Daoy (cell line): ENCODE data around the gene WDR35. TPM values are rescaled to one million over a fixed set of nuclear protein-coding genes. Genes with fewer than 3 reads are reported as not detected.
A peak's percentile ranks its signal among the peaks of the same experiment; 100 is the strongest.

Experiments used
- DNase-seq: peaks from one replicate; pipeline ENCODE4 v3.0.0-alpha.2; 2015; ENCODE audit warnings: low read depth
- total RNA-seq: library from RNA; depleted of rRNA; stranded (reverse); fragments of >200 nt; shearing (Covaris generic); gene quantifications from 2 replicates; pipeline ENCODE4 v1.2.3, GENCODE V29; 2014; rRNA removed

WDR35 gene
- total RNA-seq, 1 experiment from 2014 or later, result 17.8 TPM

DNA sequence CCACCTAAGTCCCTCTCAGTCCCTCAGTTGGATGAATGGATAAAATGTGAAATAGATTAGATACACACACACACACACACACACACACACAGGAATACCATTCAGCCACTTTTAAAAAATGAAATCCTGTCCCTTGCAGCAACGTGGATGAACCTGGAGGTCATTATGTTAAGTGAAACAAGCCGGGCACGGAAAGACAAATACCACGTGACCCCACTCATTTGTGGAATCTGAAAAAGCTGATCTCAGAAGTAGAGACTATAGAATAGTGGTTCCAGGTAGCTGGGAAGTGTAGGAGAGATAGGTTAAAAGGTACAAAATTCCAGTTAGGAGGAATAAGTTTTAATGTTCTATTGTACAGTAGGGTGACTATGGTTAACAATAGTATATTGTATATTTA lies 119.1 kb downstream of the WDR35 start:
- no peak for DNase-seq

DNA sequence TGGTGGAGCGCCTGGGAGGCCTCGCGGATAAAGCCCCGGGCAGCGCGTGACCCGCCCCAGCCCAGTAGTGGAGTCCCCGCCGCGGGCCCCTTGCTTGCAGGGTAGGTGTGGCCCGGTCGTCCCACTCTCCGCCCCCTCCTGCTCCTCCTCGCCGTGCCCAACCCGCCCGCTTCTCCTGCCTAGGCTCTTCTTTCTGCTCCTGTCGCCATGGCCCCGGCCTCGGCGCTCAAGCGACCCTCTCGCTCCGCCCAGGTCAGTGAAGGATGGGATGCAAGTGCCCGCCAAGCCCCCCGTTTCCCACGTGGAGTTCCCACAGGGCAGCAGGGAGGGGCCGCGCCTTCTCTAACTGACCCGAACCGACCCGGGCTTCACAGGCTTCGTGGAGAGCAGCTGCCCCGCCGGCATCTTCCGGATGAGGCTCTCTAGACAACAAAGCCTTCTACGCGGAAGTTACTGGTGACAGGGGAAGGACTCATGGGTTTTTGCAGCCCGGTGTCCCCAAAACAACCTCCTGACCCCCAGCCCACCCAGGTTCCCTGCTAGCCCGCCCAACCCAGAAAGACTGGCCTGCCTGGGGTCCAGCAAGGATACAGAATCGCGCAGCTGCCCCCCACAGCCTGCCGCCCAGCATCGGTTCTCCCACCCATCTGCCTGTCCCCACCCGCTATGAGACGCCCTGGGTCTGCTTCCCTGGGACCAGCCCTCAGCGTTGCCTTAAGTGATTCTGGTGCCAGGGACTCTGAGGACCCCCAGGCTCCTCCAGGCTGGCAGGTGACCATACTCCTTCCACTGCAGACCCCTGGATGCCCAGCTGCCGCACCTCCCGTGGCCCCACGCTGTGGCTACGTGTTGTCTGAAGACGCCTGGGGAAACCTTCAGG lies 121.0 kb downstream of the WDR35 start:
- no peak for DNase-seq

- no peak for DNase-seq
Observed at GRCh38 chr2:19868224-19868623, 121.7 kb downstream of the WDR35 start.

- no peak for DNase-seq
Observed at GRCh38 chr2:19866771-19867170, 123.1 kb downstream of the WDR35 start.

DNA sequence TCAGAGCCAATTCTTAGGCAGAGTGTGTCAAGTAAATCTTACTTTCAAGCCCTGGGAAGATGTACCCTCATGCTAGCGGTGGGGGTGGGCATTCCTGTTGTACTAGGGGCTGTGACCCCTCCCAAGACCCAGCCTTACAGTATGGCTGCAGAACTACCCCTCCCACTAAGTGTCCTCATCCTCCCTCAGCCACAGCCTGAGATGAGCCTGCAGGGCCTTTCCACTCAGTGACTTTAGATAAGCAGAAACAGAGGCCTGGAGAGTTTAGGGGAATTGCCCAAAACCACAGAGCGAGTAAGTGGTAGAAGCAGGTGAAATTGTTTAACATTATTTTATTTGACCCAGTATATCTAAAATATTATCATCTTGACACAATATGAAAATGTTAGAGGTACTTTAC lies 124.8 kb downstream of the WDR35 start:
- DNase-seq, result no peak

GRCh38 chr2:19864381-19864780 lies 125.5 kb downstream of the WDR35 start:
- DNase-seq, result no peak

DNA sequence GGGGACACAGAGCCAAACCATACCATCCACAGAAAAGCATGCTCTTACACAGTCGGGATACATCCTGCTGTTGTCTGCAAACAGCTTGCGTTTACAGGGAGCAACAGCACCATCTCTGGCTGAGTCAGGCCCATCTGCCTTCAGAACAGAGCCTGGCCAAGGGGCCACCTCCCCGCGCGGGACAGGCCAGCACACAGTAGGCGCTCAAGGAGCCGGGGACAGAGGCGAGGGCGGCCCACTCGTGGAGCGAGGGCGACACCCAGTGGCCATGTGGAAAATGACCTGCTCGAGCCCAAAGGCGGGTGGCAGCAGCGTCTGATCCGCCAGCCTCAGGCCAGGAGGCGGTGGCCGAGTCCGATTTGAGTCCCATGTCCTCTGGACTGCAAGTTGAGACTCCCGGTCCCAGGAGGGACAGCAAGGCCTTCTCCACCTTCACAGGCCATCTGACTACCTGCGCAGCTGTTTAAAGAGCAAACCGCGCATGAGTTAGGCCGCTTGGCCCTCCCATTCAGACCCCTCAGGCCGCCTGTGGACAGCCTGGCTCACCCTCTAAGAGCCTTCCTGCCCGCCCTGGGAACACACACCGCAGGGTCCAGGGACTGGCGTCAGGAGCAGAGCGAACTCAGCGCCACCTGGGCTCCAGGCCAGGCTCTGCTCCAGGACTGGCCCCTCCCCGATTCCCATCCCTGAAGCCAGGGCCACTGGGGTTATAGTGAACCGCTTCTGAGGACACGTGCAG lies 126.4 kb downstream of the WDR35 start:
- peak; percentile 63 for DNase-seq

- DNase-seq, result no peak
Observed at GRCh38 chr2:19861813-19862212, 128.1 kb downstream of the WDR35 start.

Other genes starting within 250 kb of the WDR35 start
- gene TTC32, start 88.1 kb downstream of the WDR35 start, total RNA-seq, result 4.8 and 7.9 TPM in 2 replicates
- 0.29 and 0.30 TPM in 2 replicates for gene MATN3, start 22.6 kb upstream of the WDR35 start, total RNA-seq
- gene LAPTM4A, start 61.5 kb upstream of the WDR35 start, total RNA-seq, result 118 and 120 TPM in 2 replicates
- gene SDC1, start 235.0 kb upstream of the WDR35 start, total RNA-seq, result 75.2 and 84.6 TPM in 2 replicates